H9 (cell line): ENCODE results near the gene HDDC2. TPM values are rescaled to one million over a fixed set of nuclear protein-coding genes. Genes with fewer than 3 reads are reported as not detected.

ENCODE experiments used
- DNase-seq: peaks from one replicate; pipeline ENCODE4 v3.0.0-alpha.2; 2017
- H2AFZ ChIP-seq: one replicate; pipeline ENCODE4 v1.6.1; 2013; ENCODE audit warnings: mild to moderate bottlenecking, low read length, control low read depth, moderate library complexity
- H2AK5ac ChIP-seq: 2 replicates; pipeline ENCODE4 v1.6.1; 2013; ENCODE audit warnings: low read length, control low read depth, mixed read lengths; ENCODE audit not compliant: insufficient read length
- H2BK120ac ChIP-seq: one replicate; pipeline ENCODE4 v1.6.1; 2013; ENCODE audit warnings: low read depth, mild to moderate bottlenecking, low read length, control low read depth, inconsistent platforms; ENCODE audit not compliant: poor library complexity, severe bottlenecking
- H2BK12ac ChIP-seq: 2 replicates; pipeline ENCODE4 v1.6.1; 2013; ENCODE audit warnings: low read length, control low read depth, mixed read lengths, low read depth; ENCODE audit not compliant: insufficient read length
- H2BK15ac ChIP-seq: 2 replicates; pipeline ENCODE4 v1.6.1; 2013; ENCODE audit warnings: low read depth, low read length, control low read depth
- H2BK20ac ChIP-seq: one replicate; pipeline ENCODE4 v1.6.1; 2013; ENCODE audit warnings: low read depth, mild to moderate bottlenecking, low read length, control low read depth, inconsistent platforms; ENCODE audit not compliant: poor library complexity, severe bottlenecking
- H2BK5ac ChIP-seq: 2 replicates; pipeline ENCODE4 v1.6.1; 2013; ENCODE audit warnings: low read length, control low read depth, mixed read lengths; ENCODE audit not compliant: insufficient read length
- H3K14ac ChIP-seq: 2 replicates; pipeline ENCODE4 v1.6.1; 2013; ENCODE audit warnings: low read length, control low read depth; ENCODE audit not compliant: insufficient read depth
- H3K18ac ChIP-seq: 2 replicates; pipeline ENCODE4 v1.6.1; 2013; ENCODE audit warnings: low read depth, mild to moderate bottlenecking, mixed read lengths, low read length, control low read depth; ENCODE audit not compliant: insufficient read length
- H3K23ac ChIP-seq: 2 replicates; pipeline ENCODE4 v1.6.1; 2013; ENCODE audit warnings: low read length, control low read depth, mixed read lengths, low read depth; ENCODE audit not compliant: insufficient read length
- H3K23me2 ChIP-seq: 2 replicates; pipeline ENCODE4 v1.6.1; 2013; ENCODE audit warnings: low read depth, mild to moderate bottlenecking, mixed read lengths, low read length, control low read depth; ENCODE audit not compliant: insufficient read length, poor library complexity, severe bottlenecking
- H3K27ac ChIP-seq: 2 replicates; pipeline ENCODE4 v1.5.1; 2013; ENCODE audit warnings: low read length, control low read depth, mixed read lengths, low read depth; ENCODE audit not compliant: insufficient read length
- H3K27me3 ChIP-seq: 2 replicates; pipeline ENCODE4 v1.6.1; 2013; ENCODE audit warnings: low read length, control low read depth, inconsistent platforms; ENCODE audit not compliant: insufficient read depth
- H3K4ac ChIP-seq: 2 replicates; pipeline ENCODE4 v1.6.1; 2013; ENCODE audit warnings: low read depth, mild to moderate bottlenecking, control low read depth, inconsistent platforms, low read length, moderate library complexity
- H3K4me1 ChIP-seq: 2 replicates; pipeline ENCODE4 v1.6.1; 2013; ENCODE audit warnings: low read length, control low read depth, inconsistent platforms; ENCODE audit not compliant: insufficient read depth
- H3K4me2 ChIP-seq: 2 replicates; pipeline ENCODE4 v1.6.1; 2013; ENCODE audit warnings: low read length, control low read depth, mixed read lengths; ENCODE audit not compliant: insufficient read length, insufficient read depth
- H3K56ac ChIP-seq: 2 replicates; pipeline ENCODE4 v1.6.1; 2013; ENCODE audit warnings: low read depth, mild to moderate bottlenecking, mixed read lengths, low read length, control low read depth; ENCODE audit not compliant: insufficient read length
- H3K79me1 ChIP-seq: 2 replicates; pipeline ENCODE4 v1.6.1; 2013; ENCODE audit warnings: low read depth, mild to moderate bottlenecking, moderate library complexity, low read length, control low read depth, inconsistent platforms; ENCODE audit not compliant: insufficient read depth, poor library complexity, severe bottlenecking
- H3K79me2 ChIP-seq: 2 replicates; pipeline ENCODE4 v1.6.1; 2013; ENCODE audit warnings: low read length, control low read depth, inconsistent platforms; ENCODE audit not compliant: insufficient read depth
- H3K9ac ChIP-seq: 2 replicates; pipeline ENCODE4 v1.6.1; 2013; ENCODE audit warnings: low read length, control low read depth, mixed read lengths; ENCODE audit not compliant: insufficient read length; ENCODE audit errors: extremely low read depth
- H3K9me3 ChIP-seq: one replicate; pipeline ENCODE4 v1.6.1; 2013; ENCODE audit warnings: low read depth, low read length, inconsistent platforms; ENCODE audit not compliant: control insufficient read depth
- H3T11ph ChIP-seq: one replicate; pipeline ENCODE4 v1.6.1; 2013; ENCODE audit warnings: mild to moderate bottlenecking, low read length, control low read depth, inconsistent platforms
- H4K20me1 ChIP-seq: one replicate; pipeline ENCODE4 v1.6.1; 2013; ENCODE audit not compliant: control insufficient read depth, insufficient read length, insufficient read depth
- H4K5ac ChIP-seq: 2 replicates; pipeline ENCODE4 v1.6.1; 2013; ENCODE audit warnings: low read depth, mild to moderate bottlenecking, mixed read lengths, low read length, control low read depth; ENCODE audit not compliant: insufficient read length
- H4K8ac ChIP-seq: replicated peaks from 2 replicates; pipeline ENCODE4 v1.6.1; 2013; ENCODE audit warnings: low read length, control low read depth, mixed read lengths, low read depth; ENCODE audit not compliant: insufficient read length
- H4K91ac ChIP-seq: 2 replicates; pipeline ENCODE4 v1.6.1; 2013; ENCODE audit warnings: low read depth, mild to moderate bottlenecking, moderate library complexity, mixed read lengths, low read length, control low read depth; ENCODE audit not compliant: insufficient read length
- H3K27ac Mint-ChIP-seq, 3 experiments: 2 replicates in 2 of 3; 3 replicates in 1 of 3; pipeline ENCODE4 v1.8.0; 2020 to 2021; ENCODE audit warnings: mixed read lengths in 3 of 3, mild to moderate bottlenecking in 1 of 3, moderate library complexity in 1 of 3
- H3K27me3 Mint-ChIP-seq: 2 replicates; pipeline ENCODE4 v1.8.0; 2021; ENCODE audit warnings: low read depth, mild to moderate bottlenecking, moderate library complexity, mixed read lengths
- H3K36me3 Mint-ChIP-seq, 3 experiments: 2 replicates in 2 of 3; 3 replicates in 1 of 3; pipeline ENCODE4 v1.8.0; 2020 to 2021; ENCODE audit warnings: low read depth in 3 of 3, mixed read lengths in 3 of 3; ENCODE audit not compliant: insufficient read depth in 1 of 3
- H3K4me1 Mint-ChIP-seq, 2 experiments: 2 replicates each; pipeline ENCODE4 v1.8.0; 2020; ENCODE audit warnings: mixed read lengths in 2 of 2
- H3K4me3 Mint-ChIP-seq, 2 experiments: 2 replicates in 1 of 2; 3 replicates in 1 of 2; pipeline ENCODE4 v1.8.0; 2020 to 2021; ENCODE audit warnings: mild to moderate bottlenecking in 2 of 2, mixed read lengths in 2 of 2, moderate library complexity in 1 of 2
- H3K9me3 Mint-ChIP-seq, 2 experiments: 2 replicates in 1 of 2; 3 replicates in 1 of 2; pipeline ENCODE4 v1.8.0; 2020; ENCODE audit warnings: mild to moderate bottlenecking in 2 of 2, mixed read lengths in 2 of 2, moderate library complexity in 1 of 2
- WGBS: extraction: QIAGEN DNeasy Blood & Tissue Kit; methylation state at CpG from one replicate; pipeline ENCODE4 v1.1.7; 2013; ENCODE audit warnings: missing lambda C conversion rate, low lambda C conversion rate, mixed read lengths; ENCODE audit not compliant: insufficient read length; ENCODE audit errors: extremely low coverage; 5-methylcytosine and 5-hydroxymethylcytosine counted together
- total RNA-seq: library from RNA; stranded (reverse); gene quantifications from 2 replicates; pipeline ENCODE4 v1.2.1, GENCODE V29; 2021
- TF ChIP-seq, protein P1 (sequence below): fragments of 200-600 bp; sonication (generic); conservative IDR thresholded peaks from 3 replicates; pipeline ENCODE4 v1.8.0; 2021; ENCODE audit warnings: antibody characterized with exemption, mild to moderate bottlenecking

HDDC2 gene
- total RNA-seq, 1 experiment from 2014 or later: 77.8 TPM

- no peak overlapping the region for H3K4me3 Mint-ChIP-seq
- Histone ChIP-seq H3K4me2 (no peak overlapping the region), H2AK5ac (no peak overlapping the region), H3K4me1 (no peaks in the 10 kb centered on the region), H4K20me1 (no peaks in the 10 kb centered on the region), H2BK15ac (no peak overlapping the region), H4K8ac (no peak overlapping the region), H3K4ac (no peak overlapping the region), H3K14ac (no peak overlapping the region), H3K27ac (no peak overlapping the region), H4K91ac (no peak overlapping the region), H2AFZ (no peak overlapping the region), H4K5ac (no peak overlapping the region), H3K9me3 (no peaks in the 10 kb centered on the region), H2BK20ac (no peak overlapping the region), H3K23me2 (no peaks in the 10 kb centered on the region), H3K23ac (no peak overlapping the region), H3K18ac (no peak overlapping the region), H3K27me3 (no peaks in the 10 kb centered on the region), H3K79me2 (no peaks in the 10 kb centered on the region; the same call in 1 of the 2 replicates), H3K56ac (no peak overlapping the region), H3T11ph (no peak overlapping the region), H2BK120ac (no peak overlapping the region), H3K79me1 (no peaks in the 10 kb centered on the region), H2BK12ac (no peak overlapping the region), H3K9ac (no peak overlapping the region), H2BK5ac (no peak overlapping the region)
- no peak for DNase-seq
- H3K27me3 Mint-ChIP-seq: no peaks in the 10 kb centered on the region
- TF ChIP-seq, protein P1, sequence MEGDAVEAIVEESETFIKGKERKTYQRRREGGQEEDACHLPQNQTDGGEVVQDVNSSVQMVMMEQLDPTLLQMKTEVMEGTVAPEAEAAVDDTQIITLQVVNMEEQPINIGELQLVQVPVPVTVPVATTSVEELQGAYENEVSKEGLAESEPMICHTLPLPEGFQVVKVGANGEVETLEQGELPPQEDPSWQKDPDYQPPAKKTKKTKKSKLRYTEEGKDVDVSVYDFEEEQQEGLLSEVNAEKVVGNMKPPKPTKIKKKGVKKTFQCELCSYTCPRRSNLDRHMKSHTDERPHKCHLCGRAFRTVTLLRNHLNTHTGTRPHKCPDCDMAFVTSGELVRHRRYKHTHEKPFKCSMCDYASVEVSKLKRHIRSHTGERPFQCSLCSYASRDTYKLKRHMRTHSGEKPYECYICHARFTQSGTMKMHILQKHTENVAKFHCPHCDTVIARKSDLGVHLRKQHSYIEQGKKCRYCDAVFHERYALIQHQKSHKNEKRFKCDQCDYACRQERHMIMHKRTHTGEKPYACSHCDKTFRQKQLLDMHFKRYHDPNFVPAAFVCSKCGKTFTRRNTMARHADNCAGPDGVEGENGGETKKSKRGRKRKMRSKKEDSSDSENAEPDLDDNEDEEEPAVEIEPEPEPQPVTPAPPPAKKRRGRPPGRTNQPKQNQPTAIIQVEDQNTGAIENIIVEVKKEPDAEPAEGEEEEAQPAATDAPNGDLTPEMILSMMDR: no peak
- no CpG with 5 or more reads among the region's 4 CpGs for WGBS
- H3K9me3 Mint-ChIP-seq: no peaks in the 10 kb centered on the region
- peaks cover 6% of the 10 kb centered on the region in 2 experiments; a peak in 3 of 4 replicates for H3K4me1 Mint-ChIP-seq
- H3K36me3 Mint-ChIP-seq: no peaks in the 10 kb centered on the region; a peak in 1 of 7 replicates
- H3K27ac Mint-ChIP-seq: peak overlapping the region in 1 of 3 experiments; percentile 44; a peak in 1 of 7 replicates
These were observed 37.3 kb downstream of the HDDC2 start for GRCh38 chr6:125264476-125264875.
